HG02588 (cell line): ENCODE measurements around the gene HOXB5.
A peak's percentile ranks its signal among the peaks of the same experiment; 100 is the strongest.

Experiments used
- ATAC-seq: cut with Tn5 transposase; IDR thresholded peaks from one replicate; pipeline ENCODE4 v1.9.1; 2021; ENCODE audit warnings: mild to moderate bottlenecking, moderate library complexity; ENCODE audit not compliant: unreplicated experiment

Gene HOXB5

DNA sequence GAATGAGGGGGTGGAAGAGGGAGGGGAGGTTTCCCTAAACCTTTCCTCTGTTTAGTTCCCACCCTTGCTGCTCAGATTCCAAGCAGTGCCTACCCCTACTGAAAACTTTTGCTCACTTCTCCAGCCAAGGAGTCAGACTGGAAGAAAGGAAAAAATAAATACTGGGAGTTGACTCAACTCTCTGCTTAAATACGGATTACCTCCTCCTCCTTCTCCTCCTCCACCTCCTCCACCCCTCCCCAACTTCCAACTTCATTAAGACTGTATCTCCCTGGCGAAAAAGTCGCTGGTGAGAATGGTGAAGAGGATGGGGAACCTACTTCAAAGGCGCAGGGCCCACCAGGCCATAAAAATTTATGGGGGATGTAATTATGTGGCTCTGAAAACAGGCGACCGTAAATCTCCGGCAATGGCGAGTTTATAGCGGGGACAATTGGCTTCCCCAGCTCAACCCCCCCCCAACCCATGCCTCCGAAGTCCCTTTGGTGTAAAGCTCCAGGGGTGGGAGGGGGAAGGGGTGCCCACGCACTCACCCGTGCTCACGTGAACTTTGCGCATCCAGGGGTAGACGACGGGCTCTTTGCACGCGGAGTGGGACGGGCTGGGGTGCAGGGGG, 16.1 kb downstream of the HOXB5 start:
- ATAC-seq: peak; percentile 12

DNA sequence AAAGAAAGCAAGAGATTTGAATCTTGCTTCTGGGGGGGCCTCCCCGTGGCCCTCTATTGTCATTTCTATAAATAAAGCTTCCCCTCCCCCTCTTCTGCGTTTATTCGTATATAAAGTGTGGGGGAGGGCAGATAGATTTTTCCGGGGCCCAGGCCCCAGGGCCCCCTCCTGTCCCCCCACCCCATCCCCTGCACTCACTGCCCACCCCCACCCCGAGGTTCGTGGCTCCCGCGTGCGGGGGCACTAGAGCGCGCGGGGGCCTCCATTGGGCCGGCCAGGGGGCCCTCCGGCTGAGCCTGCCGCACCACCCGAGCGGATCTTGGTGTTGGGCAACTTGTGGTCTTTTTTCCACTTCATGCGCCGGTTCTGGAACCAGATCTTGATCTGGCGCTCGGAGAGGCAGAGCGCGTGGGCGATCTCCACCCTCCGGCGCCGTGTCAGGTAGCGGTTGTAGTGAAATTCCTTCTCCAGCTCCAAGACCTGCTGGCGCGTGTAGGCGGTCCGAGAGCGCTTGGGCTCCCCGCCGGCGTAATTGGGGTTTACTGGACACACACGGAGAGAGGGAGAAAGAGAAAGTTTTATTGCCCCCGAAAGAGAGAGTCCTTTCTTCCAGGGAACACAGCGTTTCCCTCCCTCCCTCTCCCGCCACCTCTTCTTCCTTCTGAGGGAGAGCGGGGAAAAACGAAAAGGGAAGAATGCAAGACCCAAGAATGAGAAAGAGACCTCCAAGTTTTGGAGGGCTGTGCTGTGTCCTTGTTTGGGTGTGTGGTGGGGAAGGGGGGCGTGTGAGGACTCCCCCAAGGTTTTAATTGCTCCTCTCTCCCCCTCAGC, 16.9 kb downstream of the HOXB5 start:
- no peak for ATAC-seq

DNA sequence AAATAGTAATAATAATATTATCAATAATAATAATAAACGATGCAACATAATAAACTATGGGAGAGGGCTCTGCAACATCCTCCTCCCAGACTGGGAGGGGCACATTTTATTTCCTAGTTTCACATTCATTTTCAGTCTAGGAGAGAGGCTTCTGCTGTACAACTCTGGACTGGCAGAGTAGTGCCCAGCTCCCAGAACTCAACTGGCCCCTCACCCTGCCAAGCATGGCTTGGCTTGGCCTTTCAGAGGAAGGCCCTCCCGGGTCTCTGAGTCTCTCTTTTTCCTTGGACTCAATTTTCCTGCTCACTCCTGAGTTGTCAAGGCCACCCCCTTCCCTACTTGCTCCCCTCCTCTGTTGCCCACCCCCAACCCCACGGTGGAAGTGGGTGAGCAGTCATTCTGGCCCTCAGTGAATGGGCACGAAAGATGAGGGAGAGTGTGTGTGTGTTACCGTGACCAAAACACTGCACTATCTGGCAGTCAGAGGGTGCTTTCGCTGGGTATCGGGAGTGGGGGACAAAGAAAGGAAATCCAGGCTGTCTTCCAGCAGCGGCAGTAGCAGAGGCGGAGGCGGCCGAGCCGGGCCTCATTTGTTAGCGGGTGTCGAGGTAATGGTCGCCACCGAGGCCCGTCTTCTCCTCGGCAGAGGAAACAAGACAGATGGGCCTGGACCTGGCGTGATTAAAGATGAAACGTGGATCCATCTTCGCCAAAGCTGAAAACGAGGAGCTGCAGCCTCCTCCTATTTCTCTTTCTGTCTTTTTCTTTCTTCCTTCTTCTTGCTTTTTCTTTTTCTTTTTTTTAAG, 17.7 kb downstream of the HOXB5 start:
- no peak for ATAC-seq

DNA sequence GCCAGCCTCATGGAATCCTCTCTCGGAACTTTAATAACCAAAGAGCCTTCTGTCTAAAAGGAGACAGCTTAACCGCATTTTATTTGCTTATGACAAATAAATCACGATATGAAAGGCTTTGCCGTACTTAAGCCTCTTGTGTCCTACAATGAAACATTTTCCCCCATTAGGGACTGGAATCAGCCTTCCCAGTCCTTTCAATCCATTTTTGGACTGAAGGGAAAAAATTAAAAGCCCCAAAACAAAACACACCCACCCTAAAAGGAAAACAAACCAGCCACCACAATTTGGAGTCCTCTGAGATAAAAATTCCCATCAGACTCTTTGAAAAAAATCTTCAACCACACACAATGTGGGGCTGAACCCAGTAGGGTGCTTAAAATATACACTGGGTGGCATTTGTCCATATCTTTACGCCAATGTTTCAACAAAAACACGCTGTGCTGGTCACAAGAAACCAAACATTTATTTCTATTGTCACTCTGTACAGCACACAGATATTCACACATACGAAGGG, 18.5 kb downstream of the HOXB5 start:
- ATAC-seq: no peak

DNA sequence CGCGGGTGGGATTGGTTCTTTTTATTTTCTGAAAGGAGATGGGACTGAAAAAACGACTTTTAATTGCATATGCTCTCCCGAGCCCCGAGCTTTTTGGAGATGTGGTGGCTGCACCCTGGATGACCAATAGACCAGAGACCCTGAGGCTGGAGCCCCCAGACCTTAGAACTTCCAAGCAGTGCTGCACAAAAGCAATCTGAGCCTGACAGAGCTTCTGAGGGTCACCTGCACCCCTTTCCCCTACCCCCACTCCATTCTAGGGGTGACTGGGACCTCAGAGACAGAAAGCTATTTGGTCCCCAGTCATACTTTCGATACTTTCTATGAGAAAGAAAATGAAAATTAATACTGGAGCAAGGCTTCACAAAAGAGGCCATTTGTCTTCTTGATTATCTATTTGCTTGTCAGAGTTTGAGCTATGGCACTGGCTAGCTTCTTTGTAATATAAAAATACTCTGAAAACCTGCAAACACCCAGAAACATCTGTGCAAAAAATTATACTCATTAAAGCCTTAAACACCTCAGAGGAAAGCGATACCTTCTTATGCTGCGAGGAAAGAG, 19.0 kb downstream of the HOXB5 start:
- no peak for ATAC-seq

DNA sequence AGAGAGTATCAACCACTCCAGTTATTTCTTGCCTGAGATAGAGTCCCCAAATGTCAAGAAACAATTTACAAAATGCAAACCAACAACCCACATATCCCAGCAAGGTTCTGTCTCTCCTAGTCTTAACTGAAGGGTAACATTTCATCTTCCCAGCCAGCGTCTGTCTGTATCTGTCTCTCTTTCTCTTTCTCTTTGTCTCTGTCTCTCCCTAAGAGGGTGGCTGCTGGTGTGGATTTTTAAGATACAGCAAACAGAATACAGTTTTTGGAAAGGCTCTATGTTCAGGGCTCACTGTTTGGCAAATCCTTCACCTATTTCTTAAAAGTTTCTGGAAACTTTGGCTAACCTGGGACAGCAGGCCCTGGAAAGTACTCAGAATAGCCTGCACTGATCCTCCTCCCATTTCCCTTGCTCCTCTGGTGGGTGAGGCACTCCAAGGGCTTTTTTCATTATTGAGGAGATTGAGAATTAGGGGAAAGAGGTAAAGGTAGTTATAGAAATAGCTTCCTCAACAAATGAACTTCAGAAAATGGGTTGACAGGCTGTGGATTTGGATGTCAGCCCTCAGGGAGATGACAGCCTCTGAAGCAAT, 21.7 kb downstream of the HOXB5 start:
- ATAC-seq: no peak

DNA sequence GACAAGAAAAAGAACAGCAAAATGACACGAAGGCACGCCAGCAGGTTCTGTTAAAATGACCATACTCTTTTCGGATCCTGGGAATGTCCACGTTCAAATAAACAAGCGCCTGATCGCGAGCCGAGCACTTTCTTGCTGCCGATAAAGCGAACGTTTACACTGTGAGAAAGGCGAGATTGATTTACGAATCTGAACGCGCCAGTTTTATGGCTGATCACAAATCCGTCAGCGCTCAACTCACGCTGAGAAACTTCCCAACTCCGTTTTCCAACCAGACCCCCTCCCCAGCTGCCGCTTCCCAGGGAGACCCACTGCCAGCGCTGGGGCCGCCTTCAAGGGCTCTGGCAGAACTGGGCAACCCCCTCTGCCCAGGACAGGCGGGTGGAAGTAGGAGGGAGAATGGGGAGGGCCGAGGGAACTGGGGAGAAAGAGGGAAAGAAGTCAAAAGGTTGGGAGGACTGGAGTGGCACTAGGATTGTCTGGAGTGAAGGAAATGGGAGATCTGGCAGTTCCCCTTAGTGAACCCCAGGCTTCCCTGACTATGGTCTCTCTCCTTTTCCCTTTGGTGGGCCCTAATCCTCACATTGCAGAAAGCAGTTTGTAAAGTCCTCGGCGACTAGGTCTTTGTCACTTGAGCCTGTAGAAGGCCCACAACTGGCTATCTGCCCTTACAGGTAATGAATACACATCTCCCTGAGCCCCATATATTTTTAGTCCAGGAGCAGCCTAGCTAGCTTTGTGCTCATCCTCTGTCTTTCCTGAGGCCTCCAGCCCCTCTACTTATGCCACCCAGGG, 22.4 kb downstream of the HOXB5 start:
- no peak for ATAC-seq

DNA sequence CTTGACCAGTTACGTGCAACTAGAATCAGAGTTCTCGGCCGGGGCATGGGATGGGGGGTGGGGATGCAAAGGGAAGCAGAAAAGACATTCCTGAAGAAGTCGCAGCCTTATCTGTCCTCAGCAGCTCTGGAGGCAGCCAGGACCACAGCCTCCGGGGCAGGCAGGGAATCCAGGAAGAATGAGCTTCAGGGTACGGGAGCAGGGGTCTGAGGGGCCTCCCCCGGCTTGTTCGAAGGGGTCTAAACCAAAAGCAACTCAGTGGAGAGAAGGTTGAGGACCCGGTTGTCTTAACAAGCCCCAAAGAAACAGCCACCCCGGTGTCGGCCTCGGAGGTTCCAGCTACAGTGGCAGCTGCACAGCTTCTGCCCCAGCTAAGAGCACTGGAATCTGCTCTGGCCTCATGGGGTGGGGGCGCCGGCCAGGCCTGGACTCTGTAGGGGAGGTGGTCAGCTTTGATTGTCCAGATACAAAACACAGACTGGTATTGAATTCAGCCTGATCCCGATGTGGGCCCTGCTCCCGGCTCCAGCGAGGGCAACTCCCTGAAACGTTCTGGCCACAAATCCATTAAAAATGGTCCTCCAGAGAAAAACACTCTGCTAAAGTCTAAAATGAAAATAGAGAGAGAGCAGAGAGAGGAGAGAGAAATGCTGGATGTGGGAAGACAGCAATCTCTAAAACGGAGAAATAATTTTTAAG, 23.1 kb downstream of the HOXB5 start:
- ATAC-seq: no peak

DNA sequence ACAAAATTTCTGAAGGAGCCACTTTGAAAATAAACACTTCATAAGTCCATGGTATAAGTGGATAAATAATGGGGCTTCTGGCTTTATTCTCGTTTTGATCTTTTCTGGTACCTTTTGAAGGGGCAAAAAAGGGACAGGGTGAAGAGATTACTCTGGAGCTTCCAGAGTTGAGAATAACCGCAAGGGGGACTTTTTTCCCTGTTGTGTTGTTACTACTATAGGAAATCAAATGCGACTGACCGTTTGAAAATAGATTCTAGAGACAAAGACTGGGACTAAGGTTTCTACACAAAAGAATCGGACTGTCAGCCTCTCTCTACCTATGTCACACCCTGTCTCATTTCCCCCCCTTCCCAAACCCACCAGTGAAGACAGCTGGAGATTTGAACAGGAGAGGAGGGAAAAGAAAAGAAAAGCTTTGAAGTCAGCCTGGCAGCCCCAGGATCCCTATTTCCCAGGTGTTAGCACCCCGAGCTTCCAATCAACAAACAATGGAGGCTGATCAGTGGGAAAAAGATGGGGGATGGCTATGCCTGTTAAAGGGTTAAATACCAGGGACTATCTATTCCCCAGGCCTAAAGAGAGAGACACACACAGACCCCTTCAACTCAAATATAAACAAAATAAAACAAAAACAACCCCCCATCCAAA, 23.8 kb downstream of the HOXB5 start:
- no peak for ATAC-seq

DNA sequence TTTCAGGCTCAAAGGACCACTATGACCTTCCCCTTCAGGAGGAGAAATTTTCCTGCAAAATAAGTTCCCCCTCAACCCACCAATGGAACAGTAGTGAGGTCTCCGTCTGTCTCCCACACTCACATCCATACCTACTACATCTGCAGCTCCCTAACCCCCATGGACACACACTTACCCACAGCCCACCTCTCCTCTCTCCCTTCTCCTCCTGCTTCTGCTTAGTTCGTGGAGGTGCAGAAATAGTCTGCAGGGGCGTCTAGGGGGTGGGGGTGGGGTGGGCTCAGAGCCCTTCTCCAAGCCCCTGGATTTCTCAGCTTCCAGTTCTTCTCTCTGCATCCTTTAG, 24.4 kb downstream of the HOXB5 start:
- no peak for ATAC-seq

DNA sequence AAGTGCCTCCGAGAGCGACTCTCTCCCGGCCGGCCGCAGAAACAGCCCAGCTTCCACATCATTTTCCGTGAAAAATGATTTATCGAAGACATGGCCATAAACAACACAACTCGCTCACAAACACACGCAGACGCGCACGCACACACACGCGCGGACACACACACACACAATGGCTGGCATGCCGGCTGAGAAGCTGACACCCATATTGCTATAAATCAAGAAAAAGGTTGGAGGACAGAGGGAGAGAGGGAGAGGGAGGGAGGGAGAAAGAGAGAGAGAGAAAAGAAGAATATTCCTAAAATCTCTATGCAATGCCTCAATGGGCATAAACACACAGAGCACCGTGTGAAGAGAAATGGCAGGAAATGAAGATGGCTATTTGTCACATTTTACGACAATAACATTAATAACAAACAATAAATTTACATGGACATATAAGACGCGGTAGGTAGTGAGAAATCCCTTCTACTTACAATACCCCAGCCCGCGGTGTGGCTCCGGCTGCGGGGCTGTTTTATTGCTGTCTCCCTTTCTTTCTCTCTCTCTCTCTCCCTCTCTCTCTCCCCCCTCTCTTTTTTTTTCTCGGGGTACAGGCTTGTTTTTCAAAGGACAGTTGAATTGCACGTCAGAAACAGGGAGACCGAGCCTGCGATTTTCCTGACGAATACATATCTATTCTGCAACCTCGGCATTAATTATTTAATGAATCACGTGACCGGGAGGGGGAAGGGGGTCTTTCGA, 24.9 kb downstream of the HOXB5 start:
- no peak for ATAC-seq

DNA sequence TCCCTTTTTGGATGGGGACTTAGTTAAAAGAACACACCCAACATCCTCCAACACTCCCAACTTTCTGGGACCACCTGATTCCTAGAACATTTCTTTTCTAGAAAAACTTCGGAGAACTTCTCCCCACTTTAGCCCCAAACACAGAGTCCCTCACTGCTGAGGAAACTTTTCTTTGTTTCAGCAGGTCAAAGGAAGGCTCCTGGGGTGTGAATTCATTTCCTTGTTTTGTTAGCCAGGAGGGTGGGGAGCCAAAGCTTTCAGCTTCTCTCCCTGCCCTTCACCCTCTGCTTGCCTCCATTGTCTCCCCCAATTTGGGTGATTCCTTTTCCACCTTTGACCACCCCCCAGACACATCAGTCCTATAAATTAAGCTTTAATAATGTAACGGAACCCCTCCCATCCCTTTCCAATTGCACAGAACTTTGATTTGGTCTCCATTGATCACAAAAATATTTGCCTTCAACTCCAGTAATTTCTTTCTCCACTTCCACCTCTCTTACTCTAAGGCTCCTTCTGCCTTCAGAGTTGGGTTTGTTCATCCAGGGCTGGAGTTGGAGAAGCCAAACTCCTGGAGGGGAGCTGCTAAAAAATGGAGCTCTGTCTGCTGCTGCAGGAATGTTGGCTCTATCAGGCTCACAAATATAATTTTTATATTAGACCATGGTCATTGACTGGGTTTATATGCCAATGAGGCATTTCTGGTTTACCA, 25.8 kb downstream of the HOXB5 start:
- no peak for ATAC-seq

DNA sequence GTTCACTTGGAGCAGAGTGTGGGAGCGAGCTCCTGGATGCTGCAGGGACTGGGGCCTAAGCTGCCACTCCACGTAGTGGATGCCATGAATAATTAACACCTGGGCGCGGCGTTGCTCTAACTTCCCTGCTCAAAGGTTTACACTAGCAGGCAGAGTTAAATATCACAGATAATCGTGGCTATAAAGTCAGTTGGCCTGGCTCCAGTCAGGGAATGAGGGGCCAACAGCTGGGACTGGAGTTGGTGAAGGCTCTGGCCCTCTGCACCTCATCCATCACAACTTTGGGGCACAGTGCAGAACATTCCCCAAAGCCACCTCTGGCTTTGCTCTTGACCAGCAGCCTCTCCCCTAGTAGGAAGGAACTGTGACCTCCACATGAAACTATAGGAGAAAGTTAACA, 26.4 kb downstream of the HOXB5 start:
- no peak for ATAC-seq

DNA sequence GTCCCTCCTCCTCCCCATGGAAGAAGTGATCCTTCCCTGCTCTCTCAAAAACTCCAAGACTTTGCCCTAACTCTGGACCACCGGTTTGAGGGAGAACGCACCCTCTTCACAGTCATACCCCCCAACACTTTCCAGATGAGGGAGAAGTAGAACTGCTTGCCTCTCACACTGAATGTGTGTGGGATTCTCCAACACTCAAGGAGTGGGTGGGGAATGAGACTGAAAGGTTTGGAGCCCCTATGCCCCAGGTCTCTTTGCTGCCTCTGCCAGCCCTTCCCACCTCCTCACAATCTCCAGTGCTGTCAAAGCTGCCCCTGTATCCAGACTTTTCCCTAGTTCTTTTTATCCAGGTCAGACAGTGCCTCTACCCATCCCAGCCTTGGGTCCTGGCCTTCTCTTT, 26.9 kb downstream of the HOXB5 start:
- ATAC-seq: no peak

DNA sequence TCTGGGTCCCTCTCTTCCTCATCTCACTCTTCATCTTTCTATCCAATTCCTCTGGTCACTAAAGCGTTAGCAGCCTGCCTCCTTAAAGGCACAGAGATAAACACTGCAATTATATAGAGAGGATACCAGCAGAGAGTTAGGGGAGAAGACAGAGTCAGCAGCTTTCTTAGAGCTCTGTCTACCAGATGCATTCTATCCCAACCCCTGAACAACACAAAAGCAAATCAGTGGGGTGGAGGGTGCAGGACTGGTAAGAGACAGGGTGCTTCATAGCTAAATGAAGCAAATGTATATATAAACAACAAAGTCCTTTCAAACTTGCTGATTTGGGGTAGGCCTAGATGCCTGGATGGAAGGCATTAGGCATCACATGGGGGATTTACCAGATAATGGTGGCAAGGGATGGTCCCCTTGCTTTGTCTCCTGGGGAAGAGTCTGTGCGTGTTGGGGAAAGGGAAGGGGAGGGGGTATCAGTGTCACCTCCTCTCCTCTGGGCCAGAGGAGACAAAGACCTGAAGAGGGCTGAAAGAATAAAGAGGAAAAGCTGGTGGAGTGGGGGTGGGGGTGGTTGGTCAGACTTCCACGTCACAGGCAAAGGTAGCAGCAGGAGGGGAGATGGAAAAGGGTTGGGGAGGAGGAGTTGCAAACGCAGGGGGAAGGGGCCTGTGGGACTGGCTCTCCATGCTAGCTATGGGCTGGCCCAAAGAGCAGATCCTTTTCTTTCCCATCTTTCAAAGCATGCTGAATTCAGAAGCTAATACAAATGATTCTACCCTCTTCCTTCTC, 27.5 kb downstream of the HOXB5 start:
- no peak for ATAC-seq

DNA sequence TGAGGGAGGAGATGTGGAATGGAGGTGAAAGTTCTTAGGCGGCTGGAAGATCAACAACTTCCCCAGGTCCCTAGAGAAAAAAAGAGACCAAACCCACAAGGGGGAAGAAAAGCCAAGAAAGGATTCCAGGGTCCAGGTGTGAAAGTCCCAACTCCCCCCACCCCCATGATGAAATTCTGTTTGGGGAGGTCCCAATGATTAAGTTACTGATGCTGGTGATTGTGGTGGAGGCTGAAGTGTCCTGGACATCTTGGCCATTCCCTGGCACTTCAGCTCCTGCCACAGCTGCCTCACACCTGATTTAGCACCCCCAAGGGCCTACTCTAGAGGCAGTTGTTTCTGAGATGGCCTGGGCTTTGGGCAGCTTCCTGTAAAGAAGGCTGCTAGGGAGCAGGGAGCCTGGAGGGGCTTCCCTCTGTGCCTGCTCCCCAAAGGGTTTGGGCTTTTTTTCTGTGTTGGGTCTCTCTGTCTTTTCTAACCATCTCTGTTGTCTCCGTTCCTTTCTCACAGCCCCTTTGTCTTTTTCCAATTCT, 28.5 kb downstream of the HOXB5 start:
- ATAC-seq: no peak
